GM12874 (cell line): Measurements from ENCODE around the gene USP31.

ENCODE experiments used
- CTCF ChIP-seq: IDR thresholded peaks from 2 replicates; pipeline ENCODE4 v1.5.1; 2011; ENCODE audit warnings: low read depth, mild to moderate bottlenecking, control low read depth, low read length, moderate library complexity; ENCODE audit not compliant: insufficient read depth

Gene USP31

GRCh38 chr16:23072769-23073549 lies 76.3 kb downstream of the USP31 start:
- TF ChIP-seq CTCF, result no peak

DNA sequence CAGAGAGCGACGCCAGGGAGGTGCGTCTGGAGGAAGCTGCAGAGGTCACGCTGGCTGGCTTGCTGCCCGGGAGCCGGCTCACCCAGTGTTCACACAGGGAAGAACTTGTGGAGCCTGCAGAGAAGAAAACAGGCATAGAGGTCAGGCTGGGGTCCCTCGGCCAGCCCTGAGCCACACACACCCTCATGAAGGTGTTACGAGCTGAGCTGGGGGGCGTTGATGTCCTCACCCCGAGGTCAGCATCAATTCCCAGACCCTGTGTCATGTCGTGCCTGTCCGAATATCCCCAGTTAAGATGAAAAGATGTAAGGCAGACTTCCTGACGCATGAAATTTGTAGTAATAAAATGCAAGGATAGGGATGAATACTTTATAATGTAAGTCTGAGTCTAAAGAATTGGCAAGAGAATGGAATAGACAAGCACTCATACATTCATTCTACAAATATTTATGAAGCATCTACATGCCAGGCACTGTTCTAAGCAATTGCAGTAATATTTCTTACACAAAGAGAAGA lies 77.1 kb downstream of the USP31 start:
- no peak for TF ChIP-seq CTCF

DNA sequence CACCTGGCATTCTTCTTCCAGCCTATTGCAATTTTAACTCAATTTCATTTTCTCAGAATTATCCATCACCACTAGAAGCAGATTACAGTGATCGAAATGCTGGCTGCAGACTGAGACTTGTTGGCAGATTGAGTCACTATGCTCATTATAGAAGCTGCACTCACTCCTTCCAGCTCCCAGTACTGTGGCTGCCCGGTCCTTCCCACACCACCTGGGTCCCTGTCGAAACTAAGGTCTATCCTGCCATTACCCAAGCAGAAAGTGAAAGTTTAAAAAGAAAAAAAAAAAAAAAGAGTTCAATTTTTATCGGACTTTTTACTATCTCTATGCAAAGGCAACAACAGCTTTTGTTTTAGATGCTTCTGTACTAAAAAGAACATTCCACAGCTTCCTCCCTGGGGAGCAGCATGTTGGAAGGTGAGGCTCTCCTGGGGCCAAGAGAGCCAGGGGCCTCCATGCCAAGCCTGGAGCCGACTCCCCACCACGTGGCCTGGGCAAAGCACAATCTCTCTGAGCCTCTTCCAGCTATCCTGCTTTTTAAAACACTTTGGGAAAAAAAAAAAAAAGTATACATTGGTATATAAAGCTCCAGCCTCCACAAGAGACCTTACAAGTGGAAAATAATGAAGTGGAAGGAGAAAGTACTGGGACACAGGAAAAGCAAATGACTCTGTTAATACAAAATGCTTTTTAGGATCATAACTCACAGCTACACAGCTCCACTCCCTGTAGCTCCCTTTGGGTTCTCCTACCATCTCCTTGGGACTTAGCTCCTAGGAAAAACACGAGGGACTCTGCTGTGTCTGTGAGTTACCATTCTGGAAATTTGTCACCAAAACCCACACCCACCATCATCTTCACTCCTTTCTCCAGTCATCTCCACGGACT lies 77.8 kb downstream of the USP31 start:
- TF ChIP-seq CTCF, result no peak

DNA sequence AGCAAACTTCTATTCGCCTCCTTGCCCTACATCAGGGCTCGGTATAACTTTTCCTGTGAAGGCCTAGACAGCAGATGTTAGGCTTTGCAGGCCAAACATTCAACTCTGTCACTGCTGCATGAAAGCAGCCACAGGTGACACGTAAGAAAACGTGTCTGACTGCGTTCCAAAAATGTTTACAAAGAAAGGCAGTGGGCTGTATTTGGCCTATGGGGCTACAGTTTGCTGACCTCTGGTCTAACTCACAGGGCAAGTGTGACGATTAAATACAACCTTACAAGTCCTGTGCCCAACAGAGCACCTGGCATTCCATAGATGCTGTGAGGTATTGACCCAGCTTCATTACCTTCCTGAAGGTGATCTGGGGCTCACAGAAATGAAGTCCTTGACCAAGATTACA lies 79.4 kb downstream of the USP31 start:
- no peak for TF ChIP-seq CTCF

DNA sequence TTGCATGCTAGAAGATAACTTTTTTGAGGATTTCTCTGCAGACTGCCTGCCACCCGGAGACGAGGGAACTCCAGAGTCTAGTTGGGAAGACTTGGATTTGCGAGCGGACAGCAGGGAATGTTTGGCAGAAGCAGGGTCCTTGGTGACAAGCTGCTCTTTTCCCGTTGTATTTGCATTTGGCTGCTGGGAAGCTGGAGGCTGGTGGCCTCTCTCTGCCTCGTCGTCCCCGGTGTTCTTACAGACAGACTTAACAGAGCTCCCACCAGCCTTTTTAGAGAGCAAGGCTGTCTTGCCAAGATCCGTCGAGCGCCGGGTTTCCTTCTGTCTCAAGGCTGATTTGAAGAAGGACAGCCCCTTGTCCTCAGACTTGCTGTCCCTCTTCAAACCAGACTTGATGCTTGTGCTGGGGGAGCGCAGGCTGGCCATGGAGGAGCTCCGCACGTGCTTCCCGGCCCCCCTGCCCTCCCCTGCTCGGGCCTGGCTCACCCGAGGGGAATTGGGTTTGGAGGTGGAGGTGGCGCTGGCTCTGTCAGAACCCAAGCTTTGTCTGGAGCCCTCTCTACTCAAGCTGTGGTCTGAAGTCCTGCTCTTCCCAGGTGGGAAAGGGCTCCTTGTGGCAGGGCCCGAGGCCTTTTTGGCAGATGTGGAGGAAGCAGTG lies 81.0 kb downstream of the USP31 start:
- TF ChIP-seq CTCF, result no peak

- no peak for TF ChIP-seq CTCF
Observed at GRCh38 chr16:23066676-23067075, 82.6 kb downstream of the USP31 start.

- no peak for TF ChIP-seq CTCF
Observed at GRCh38 chr16:23064639-23065038, 84.6 kb downstream of the USP31 start.
